Measurements from ENCODE around the gene SOX5.
"Not testable (repeated sequence)": the region's sequence is repeated elsewhere in the genome, so short reads cannot be mapped to it uniquely, and the experiment has no call there.

The SOX5 gene

DNA sequence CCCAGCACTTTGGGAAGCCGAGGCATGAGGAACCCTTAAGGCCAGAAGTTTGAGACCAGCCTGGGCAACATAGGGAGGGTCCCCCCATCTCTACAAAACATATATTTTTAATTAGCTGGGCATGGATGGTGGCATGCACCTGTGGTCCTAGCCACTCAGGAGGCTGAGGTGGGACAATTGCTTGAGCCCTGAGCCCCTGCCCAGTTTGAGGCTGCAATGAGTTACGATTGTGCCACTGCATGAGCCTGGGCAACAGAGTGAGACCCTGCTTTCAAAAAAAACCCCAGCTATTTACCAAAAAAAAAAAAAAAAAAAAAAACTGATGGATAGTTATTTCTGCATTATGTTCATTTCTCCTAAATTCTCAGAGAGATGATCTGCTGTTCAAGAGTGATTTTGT, 230.0 kb downstream of the SOX5 start:
- Histone ChIP-seq H3K27ac (ENCODE audit: low read length) (no peak overlapping the region), H3K4me3 (ENCODE audit: low read length) (no peak overlapping the region), H3K36me3 (ENCODE audit: insufficient read depth, low read depth, low read length) (no peaks in the 10 kb centered on the region), H3K27me3 (ENCODE audit: insufficient read depth, low read length) (no peaks in the 10 kb centered on the region), H3K9me3 (ENCODE audit: insufficient read depth, low read depth, low read length) (no peaks in the 10 kb centered on the region), H3K4me1 (ENCODE audit: insufficient read depth, low read length) (peaks cover 2% of the 10 kb centered on the region; the same call in 1 of the 2 replicates), H3K9ac (ENCODE audit: low read depth, low read length) (no peak overlapping the region)

DNA sequence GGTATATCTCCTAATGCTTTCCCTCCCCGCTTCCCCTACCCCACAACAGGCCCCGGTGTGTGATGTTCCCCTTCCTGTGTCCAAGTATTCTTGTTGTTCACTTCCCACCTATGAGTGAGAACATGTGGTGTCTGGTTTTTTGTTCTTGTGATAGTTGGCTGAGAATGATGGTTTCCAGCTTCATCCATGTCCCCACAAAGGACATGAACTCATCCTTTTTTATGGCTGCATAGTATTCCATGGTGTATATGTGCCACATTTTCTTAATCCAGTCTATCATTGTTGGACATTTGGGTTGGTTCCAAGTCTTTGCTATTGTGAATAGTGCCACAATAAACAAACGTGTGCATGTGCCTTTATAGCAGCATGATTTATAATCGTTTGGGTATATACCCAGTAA, 239.1 kb downstream of the SOX5 start:
- not testable (repeated sequence) for H3K27me3 ChIP-seq (ENCODE audit: insufficient read depth, low read length); H3K36me3 ChIP-seq (ENCODE audit: insufficient read depth, low read depth, low read length); H3K4me3 ChIP-seq (ENCODE audit: low read length); H3K27ac ChIP-seq (ENCODE audit: low read length); H3K9ac ChIP-seq (ENCODE audit: low read depth, low read length); H3K9me3 ChIP-seq (ENCODE audit: insufficient read depth, low read depth, low read length); H3K4me1 ChIP-seq (ENCODE audit: insufficient read depth, low read length)

DNA sequence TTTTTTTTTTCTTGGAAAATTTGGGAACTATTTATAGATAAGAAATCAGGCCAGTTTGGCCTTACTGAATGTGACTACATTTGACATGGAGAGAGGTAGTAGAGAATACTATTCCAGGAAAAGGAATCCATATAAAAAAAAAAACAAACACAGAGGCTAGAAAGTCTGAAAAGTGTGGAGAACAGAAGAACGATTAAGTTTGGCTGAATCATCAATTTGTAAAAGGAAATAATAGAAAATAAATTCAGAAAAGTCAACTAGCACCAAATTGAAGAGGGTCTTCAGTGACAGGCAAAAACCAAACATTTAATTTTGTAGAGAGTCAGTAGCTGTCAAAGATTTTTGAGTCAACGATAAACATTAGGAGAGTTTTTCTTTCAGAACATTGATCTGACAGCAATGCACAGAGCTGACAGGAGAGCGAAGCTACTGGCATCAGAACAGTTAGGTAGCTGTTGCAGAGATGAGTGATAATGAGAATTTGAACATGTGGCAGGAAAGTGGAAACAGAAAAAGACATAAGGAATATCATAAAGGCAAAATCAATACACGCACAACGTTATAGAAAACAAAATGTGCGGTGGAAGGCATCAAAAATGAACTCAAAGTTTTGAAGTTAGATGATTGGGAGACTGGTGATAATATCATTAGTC, 241.2 kb downstream of the SOX5 start:
- no peak overlapping the region for H3K4me3 ChIP-seq (ENCODE audit: low read length)
- peaks cover 12% of the 10 kb centered on the region; the same call in 1 of the 2 replicates for H3K4me1 ChIP-seq (ENCODE audit: insufficient read depth, low read length)
- no peak overlapping the region for H3K27ac ChIP-seq (ENCODE audit: low read length)
- H3K9ac ChIP-seq (ENCODE audit: low read depth, low read length): no peak overlapping the region
- no peaks in the 10 kb centered on the region for H3K36me3 ChIP-seq (ENCODE audit: insufficient read depth, low read depth, low read length)
- H3K9me3 ChIP-seq (ENCODE audit: insufficient read depth, low read depth, low read length): no peaks in the 10 kb centered on the region
- no peaks in the 10 kb centered on the region for H3K27me3 ChIP-seq (ENCODE audit: insufficient read depth, low read length)

DNA sequence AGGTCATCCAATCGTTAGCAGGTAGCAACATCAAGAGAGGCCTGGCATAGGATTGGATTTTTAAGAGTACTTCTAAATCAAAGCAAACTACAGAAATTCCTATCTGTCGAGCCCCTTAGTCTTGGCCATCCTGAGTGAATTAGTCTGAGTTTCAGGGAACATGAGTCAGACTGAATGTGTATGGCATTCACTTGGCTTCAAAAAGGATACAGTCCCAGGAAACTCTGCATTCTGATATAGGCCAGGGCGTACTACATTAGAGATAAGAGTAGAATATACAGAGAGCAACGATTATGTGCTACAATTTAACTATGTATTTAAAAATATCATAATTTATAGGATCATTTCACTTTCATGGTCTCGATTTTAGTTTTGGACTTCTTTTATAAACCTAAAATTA, 242.2 kb downstream of the SOX5 start:
- peaks cover 20% of the 10 kb centered on the region; the same call in 1 of the 2 replicates for H3K4me1 ChIP-seq (ENCODE audit: insufficient read depth, low read length)
- no peaks in the 10 kb centered on the region for H3K27me3 ChIP-seq (ENCODE audit: insufficient read depth, low read length)
- no peaks in the 10 kb centered on the region for H3K36me3 ChIP-seq (ENCODE audit: insufficient read depth, low read depth, low read length)
- H3K9me3 ChIP-seq (ENCODE audit: insufficient read depth, low read depth, low read length): no peaks in the 10 kb centered on the region
- H3K27ac ChIP-seq (ENCODE audit: low read length): no peak overlapping the region
- H3K4me3 ChIP-seq (ENCODE audit: low read length): no peak overlapping the region
- H3K9ac ChIP-seq (ENCODE audit: low read depth, low read length): no peak overlapping the region

DNA sequence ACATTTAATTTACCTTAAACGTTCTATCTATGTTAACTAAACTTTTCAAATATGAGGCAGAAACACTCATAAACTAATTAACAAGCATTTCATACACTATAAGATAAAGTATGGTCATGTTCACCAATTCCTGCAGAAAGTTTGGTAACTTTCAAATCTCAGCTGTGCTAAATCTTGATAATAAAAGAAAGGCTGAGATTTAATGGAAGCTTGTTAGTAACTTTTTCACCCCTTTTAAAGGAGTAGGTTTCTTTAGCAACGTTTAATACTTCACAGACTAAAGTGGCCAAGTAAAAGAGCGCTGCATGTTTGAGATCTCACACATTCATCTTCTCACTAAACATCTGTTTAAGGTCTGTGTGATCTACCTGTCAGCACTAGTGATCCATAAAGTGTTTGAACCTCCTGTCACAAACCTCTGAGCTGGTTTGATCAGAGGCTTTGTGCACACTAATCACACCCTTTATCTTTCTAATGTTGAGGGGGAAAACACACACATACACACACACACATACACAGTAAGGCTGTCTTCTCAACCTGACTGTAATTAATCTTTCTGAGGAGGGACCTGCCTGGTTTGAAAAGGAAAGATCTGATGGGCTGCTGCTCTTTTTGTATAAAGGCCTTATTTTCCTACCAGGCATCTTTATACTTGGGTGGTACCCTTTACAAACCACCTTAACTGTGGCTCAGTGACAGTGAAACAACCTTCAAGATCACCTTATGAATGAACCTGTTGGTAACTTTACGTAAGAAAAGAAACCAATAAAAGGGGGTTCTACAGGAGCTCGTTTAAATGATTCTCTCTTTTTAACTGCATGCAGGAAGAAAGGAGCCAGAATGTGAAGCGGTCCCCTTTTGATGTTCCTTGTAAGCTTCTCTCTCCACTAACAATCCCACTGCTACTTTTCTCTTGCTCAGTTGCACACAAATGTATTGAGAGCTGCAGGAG, 244.2 kb downstream of the SOX5 start:
- H3K4me3 ChIP-seq (ENCODE audit: low read length): no peak overlapping the region
- H3K9ac ChIP-seq (ENCODE audit: low read depth, low read length): no peak overlapping the region
- no peak overlapping the region for H3K27ac ChIP-seq (ENCODE audit: low read length)
- no peaks in the 10 kb centered on the region for H3K36me3 ChIP-seq (ENCODE audit: insufficient read depth, low read depth, low read length)
- H3K4me1 ChIP-seq (ENCODE audit: insufficient read depth, low read length): peaks cover 20% of the 10 kb centered on the region; the same call in 1 of the 2 replicates
- H3K27me3 ChIP-seq (ENCODE audit: insufficient read depth, low read length): no peaks in the 10 kb centered on the region
- H3K9me3 ChIP-seq (ENCODE audit: insufficient read depth, low read depth, low read length): no peaks in the 10 kb centered on the region

DNA sequence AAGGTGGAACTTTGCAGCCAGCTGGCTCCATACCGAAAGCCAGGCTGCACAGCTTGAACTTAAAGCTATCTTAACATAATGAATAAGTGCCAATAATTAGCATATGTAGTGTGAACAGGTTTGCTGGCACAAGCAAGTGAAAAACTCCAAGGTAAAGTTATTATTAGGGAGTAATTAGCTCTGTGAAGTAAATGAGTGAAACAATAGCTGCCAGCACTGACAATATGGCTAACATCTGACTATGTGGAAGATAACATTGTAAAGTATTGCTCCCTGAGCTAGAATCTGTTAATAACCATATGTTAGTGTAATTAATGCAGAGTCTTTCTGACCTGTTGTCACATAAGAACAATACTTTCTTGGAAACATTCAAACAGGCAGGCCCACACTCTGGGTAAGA, 246.4 kb downstream of the SOX5 start:
- no peak overlapping the region for H3K27ac ChIP-seq (ENCODE audit: low read length)
- no peaks in the 10 kb centered on the region for H3K9me3 ChIP-seq (ENCODE audit: insufficient read depth, low read depth, low read length)
- no peaks in the 10 kb centered on the region for H3K36me3 ChIP-seq (ENCODE audit: insufficient read depth, low read depth, low read length)
- H3K4me3 ChIP-seq (ENCODE audit: low read length): no peak overlapping the region
- no peaks in the 10 kb centered on the region for H3K27me3 ChIP-seq (ENCODE audit: insufficient read depth, low read length)
- H3K4me1 ChIP-seq (ENCODE audit: insufficient read depth, low read length): peaks cover 20% of the 10 kb centered on the region; the same call in 1 of the 2 replicates
- no peak overlapping the region for H3K9ac ChIP-seq (ENCODE audit: low read depth, low read length)

DNA sequence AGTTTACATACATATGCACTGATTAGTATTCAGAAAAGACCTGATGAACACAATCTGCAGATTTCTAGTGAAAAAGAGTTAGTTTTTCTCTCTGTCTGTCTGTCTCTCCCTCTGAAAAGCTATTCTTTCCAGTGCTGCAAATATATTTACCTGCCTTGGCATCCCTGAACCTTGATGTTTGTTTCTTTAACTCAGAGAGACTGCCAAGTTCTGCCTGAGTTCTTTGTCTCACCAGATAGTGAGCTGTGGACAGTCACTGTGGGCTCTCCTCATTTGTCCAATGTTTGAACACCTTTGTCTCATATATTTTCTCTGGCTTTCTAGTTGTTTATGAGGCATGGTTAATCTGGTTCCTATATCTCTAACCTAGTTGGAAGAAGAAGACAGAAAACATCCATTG, 250.4 kb downstream of the SOX5 start:
- Histone ChIP-seq H3K27ac (ENCODE audit: low read length) (no peak overlapping the region), H3K4me1 (ENCODE audit: insufficient read depth, low read length) (peaks cover 8% of the 10 kb centered on the region; the same call in 1 of the 2 replicates), H3K9ac (ENCODE audit: low read depth, low read length) (no peak overlapping the region), H3K36me3 (ENCODE audit: insufficient read depth, low read depth, low read length) (no peaks in the 10 kb centered on the region), H3K9me3 (ENCODE audit: insufficient read depth, low read depth, low read length) (no peaks in the 10 kb centered on the region), H3K4me3 (ENCODE audit: low read length) (no peak overlapping the region), H3K27me3 (ENCODE audit: insufficient read depth, low read length) (no peaks in the 10 kb centered on the region)

DNA sequence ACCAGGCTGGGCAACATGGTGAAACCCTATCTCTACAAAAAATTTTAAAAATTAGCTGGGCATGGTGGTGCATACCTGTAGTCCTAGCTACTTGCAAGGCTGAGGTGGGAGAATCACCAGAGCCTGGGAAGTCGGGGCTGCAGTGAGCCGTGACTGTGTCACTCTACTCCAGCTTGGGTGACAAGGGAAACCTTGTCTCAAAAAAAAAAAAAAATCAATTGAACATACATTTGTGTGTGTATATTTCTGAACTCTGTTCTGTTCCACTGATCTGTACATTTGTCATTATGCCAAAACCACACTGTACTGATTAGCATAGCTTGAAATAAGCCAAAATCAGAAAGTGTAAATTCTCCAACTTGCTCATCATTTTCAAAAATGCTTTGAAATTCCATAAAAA, 254.6 kb downstream of the SOX5 start:
- Histone ChIP-seq H3K27ac (ENCODE audit: low read length) (no peak overlapping the region), H3K4me1 (ENCODE audit: insufficient read depth, low read length) (no peaks in the 10 kb centered on the region), H3K9me3 (ENCODE audit: insufficient read depth, low read depth, low read length) (no peaks in the 10 kb centered on the region), H3K9ac (ENCODE audit: low read depth, low read length) (no peak overlapping the region), H3K27me3 (ENCODE audit: insufficient read depth, low read length) (no peaks in the 10 kb centered on the region), H3K4me3 (ENCODE audit: low read length) (no peak overlapping the region), H3K36me3 (ENCODE audit: insufficient read depth, low read depth, low read length) (no peaks in the 10 kb centered on the region)

DNA sequence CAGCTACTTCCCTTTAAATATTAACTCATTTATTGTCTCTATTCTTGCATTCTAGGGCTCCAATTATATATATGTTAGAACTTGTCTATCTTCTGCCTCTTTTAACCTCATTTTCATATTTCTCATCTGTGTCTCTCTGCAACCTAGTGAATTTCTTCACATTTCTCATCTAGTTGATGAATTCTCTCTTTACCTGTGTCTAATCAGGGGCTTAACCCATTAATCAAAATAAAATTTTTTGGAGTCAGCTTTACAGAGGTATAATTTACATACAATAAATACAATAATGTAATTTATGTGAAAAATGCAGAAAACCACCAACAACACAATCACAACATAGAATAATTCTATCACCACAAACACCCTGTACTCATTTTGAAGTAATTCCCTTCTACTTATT, 255.2 kb downstream of the SOX5 start:
- Histone ChIP-seq H3K27me3 (ENCODE audit: insufficient read depth, low read length) (no peaks in the 10 kb centered on the region), H3K9ac (ENCODE audit: low read depth, low read length) (no peak overlapping the region), H3K27ac (ENCODE audit: low read length) (no peak overlapping the region), H3K36me3 (ENCODE audit: insufficient read depth, low read depth, low read length) (no peaks in the 10 kb centered on the region), H3K4me1 (ENCODE audit: insufficient read depth, low read length) (no peaks in the 10 kb centered on the region), H3K9me3 (ENCODE audit: insufficient read depth, low read depth, low read length) (no peaks in the 10 kb centered on the region), H3K4me3 (ENCODE audit: low read length) (no peak overlapping the region)

DNA sequence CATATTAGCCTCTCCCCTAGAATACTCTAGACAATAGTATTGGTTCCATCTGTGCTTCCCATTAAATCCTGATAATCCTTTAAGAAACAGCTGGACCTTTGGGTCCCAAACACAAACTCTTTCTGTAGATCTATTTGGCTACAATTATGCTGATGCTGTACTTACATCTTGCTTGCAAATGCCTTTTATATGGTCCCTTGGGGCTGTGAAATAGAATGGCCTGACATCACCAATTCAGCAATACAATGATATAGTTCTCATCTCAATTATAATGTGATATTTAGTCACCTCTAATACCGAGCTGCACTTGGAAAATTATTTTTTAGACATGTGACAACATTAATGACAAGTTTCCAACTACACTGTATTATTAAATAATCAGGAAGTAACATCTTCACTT, 261.5 kb downstream of the SOX5 start:
- no peaks in the 10 kb centered on the region for H3K27me3 ChIP-seq (ENCODE audit: insufficient read depth, low read length)
- H3K4me3 ChIP-seq (ENCODE audit: low read length): no peak overlapping the region
- no peaks in the 10 kb centered on the region for H3K36me3 ChIP-seq (ENCODE audit: insufficient read depth, low read depth, low read length)
- H3K4me1 ChIP-seq (ENCODE audit: insufficient read depth, low read length): peaks cover 11% of the 10 kb centered on the region; the same call in 1 of the 2 replicates
- H3K9me3 ChIP-seq (ENCODE audit: insufficient read depth, low read depth, low read length): no peaks in the 10 kb centered on the region
- H3K9ac ChIP-seq (ENCODE audit: low read depth, low read length): no peak overlapping the region
- no peak overlapping the region for H3K27ac ChIP-seq (ENCODE audit: low read length)

DNA sequence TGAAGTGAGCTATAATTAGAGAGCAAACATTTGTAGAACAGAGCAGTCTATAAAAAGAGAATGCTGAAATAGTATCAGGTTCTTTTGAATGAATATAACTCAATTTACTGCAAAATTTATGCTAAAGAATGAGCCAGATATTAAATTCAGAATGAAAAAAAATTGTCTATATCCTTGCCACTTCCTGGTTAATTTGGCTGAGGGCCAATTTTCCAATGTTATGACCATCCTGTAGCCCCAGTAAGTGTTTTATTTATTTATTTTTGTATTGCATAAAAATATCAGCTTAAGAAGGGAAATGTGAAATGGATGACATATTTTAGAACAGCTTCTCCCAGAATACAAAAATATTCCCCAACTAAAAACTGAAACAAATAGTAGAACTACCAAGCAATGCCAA, 263.4 kb downstream of the SOX5 start:
- H3K36me3 ChIP-seq (ENCODE audit: insufficient read depth, low read depth, low read length): no peaks in the 10 kb centered on the region
- no peak overlapping the region for H3K27ac ChIP-seq (ENCODE audit: low read length)
- no peaks in the 10 kb centered on the region for H3K9me3 ChIP-seq (ENCODE audit: insufficient read depth, low read depth, low read length)
- no peak overlapping the region for H3K9ac ChIP-seq (ENCODE audit: low read depth, low read length)
- peaks cover 11% of the 10 kb centered on the region; the same call in 1 of the 2 replicates for H3K4me1 ChIP-seq (ENCODE audit: insufficient read depth, low read length)
- no peak overlapping the region for H3K4me3 ChIP-seq (ENCODE audit: low read length)
- no peaks in the 10 kb centered on the region for H3K27me3 ChIP-seq (ENCODE audit: insufficient read depth, low read length)

DNA sequence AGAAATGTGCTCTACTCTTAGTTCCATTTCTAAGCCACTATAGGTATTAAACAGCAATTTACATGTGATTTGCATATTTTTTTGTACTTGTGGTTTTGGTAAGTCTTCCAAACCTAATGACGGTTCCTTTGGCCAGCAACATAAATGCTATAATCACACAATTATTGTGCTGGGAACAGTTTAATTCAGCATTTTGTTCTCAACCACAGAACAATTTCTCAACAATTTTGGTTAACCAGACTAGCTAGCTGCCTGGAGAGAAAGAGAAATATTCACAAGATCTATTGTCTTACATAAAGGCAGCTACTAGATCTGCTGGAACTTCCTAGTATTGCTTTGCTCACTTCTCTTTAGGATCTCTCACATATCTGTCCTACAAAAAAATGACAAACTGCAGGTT, 265.3 kb downstream of the SOX5 start:
- Histone ChIP-seq H3K4me3 (ENCODE audit: low read length) (no peak overlapping the region), H3K9ac (ENCODE audit: low read depth, low read length) (no peak overlapping the region), H3K36me3 (ENCODE audit: insufficient read depth, low read depth, low read length) (no peaks in the 10 kb centered on the region), H3K27ac (ENCODE audit: low read length) (no peak overlapping the region), H3K4me1 (ENCODE audit: insufficient read depth, low read length) (peaks cover 11% of the 10 kb centered on the region; the same call in 1 of the 2 replicates), H3K9me3 (ENCODE audit: insufficient read depth, low read depth, low read length) (no peaks in the 10 kb centered on the region), H3K27me3 (ENCODE audit: insufficient read depth, low read length) (no peaks in the 10 kb centered on the region)
